Common myeloid progenitor, CD34-positive (primary cell): ENCODE data around the gene ZNF593.

Experiments
- CTCF ChIA-PET: fragments of 350-600 bp; sonication (Branson Sonifier 250); formaldehyde crosslinking; loops from one replicate; lab custom pipeline; 2021; ENCODE audit warnings: antibody characterized with exemption; lab: Charles Lee
- POLR2A ChIA-PET: fragments of 350-600 bp; sonication (Branson Sonifier 250); formaldehyde crosslinking; loops from one replicate; lab custom pipeline; 2021; ENCODE audit warnings: antibody characterized with exemption; lab: Charles Lee
- DNase-seq, 3 donors: peaks; one replicate each; pipeline versions ENCODE4 v3.0.0 to v3.0.0-alpha.2; 2013
- H3K27ac ChIP-seq, 2 experiments: 1 replicate in 1 of 2; 2 replicates in 1 of 2; pipeline ENCODE4 v1.7.0; 2013; ENCODE audit warnings: inconsistent platforms in 2 of 2, low read length in 2 of 2, mild to moderate bottlenecking in 2 of 2, low read depth in 1 of 2, moderate library complexity in 1 of 2; ENCODE audit not compliant: severe bottlenecking in 2 of 2, insufficient read depth in 1 of 2, poor library complexity in 1 of 2
- H3K27me3 ChIP-seq, 5 experiments: replicated peaks in 2 of 5; 1 replicate in 3 of 5; 2 replicates in 2 of 5; pipeline versions ENCODE4 v1.6.1 to v1.7.0; 2013; ENCODE audit warnings: low read length in 4 of 5, mild to moderate bottlenecking in 2 of 5, moderate library complexity in 2 of 5, inconsistent platforms in 1 of 5; ENCODE audit not compliant: insufficient read depth in 5 of 5, control insufficient read depth in 4 of 5
- H3K36me3 ChIP-seq, 4 experiments: 1 replicate in 2 of 4; 2 replicates in 2 of 4; pipeline versions ENCODE4 v1.6.1 to v1.7.0; 2013; ENCODE audit warnings: low read length in 3 of 4, control low read depth in 1 of 4, mild to moderate bottlenecking in 1 of 4; ENCODE audit not compliant: control insufficient read depth in 4 of 4, insufficient read depth in 4 of 4
- H3K4me1 ChIP-seq, 4 experiments: 1 replicate in 3 of 4; 2 replicates in 1 of 4; pipeline versions ENCODE4 v1.6.1 to v1.7.1; 2013; ENCODE audit warnings: low read length in 3 of 4, mild to moderate bottlenecking in 3 of 4, control low read depth in 1 of 4, inconsistent platforms in 1 of 4, moderate library complexity in 1 of 4; ENCODE audit not compliant: control insufficient read depth in 4 of 4, insufficient read depth in 4 of 4; ENCODE audit errors: control extremely low read depth in 1 of 4
- H3K4me3 ChIP-seq, 7 experiments: 1 replicate in 4 of 7; 2 replicates in 3 of 7; pipeline versions ENCODE4 v1.5.1 to v1.7.0; 2013; ENCODE audit warnings: mild to moderate bottlenecking in 7 of 7, low read length in 6 of 7, moderate library complexity in 6 of 7, inconsistent platforms in 2 of 7, low read depth in 2 of 7, control low read depth in 1 of 7; ENCODE audit not compliant: insufficient read depth in 4 of 7, control insufficient read depth in 1 of 7; ENCODE audit errors: extremely low read depth in 1 of 7
- H3K9me3 ChIP-seq, 5 experiments: 1 replicate in 4 of 5; 2 replicates in 1 of 5; pipeline versions ENCODE4 v1.6.1 to v1.7.1; 2013; ENCODE audit warnings: low read length in 4 of 5, mild to moderate bottlenecking in 2 of 5, inconsistent platforms in 1 of 5, low read depth in 1 of 5, moderate library complexity in 1 of 5; ENCODE audit not compliant: control insufficient read depth in 4 of 5, insufficient read depth in 2 of 5; ENCODE audit errors: control extremely low read depth in 1 of 5
- WGBS: methylation state at CpG from one replicate; pipeline ENCODE4 v1.1.5; 2013; ENCODE audit not compliant: insufficient coverage; 5-methylcytosine and 5-hydroxymethylcytosine counted together

Gene ZNF593

DNA sequence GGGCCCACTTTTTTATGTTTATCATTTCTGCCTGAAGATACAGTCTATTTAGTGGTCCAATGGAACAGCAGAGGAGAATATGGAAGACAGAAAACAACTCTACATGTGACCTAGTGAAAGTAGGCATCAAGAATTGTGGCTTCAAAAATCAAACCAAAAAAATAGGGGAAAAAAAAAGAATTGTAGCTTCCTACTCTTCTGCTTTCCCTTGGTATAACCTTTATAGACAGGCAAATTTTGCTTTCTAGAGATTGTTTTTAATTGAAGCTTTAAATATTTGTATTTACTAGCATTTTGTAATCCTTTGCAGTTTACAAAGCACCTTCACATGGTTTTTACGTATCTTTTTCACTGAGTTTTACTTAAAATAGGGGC lies 43.8 kb upstream of the ZNF593 start:
- peak overlapping the region; percentile 93 to 97 for H3K27ac ChIP-seq
- peaks cover 48 to 88% (median 66%) of the 10 kb centered on the region in 4 experiments for H3K4me1 ChIP-seq
- peak in 1 of 3 donors; percentile 35 for DNase-seq
- H3K4me3 ChIP-seq: peak overlapping the region in 4 of 7 experiments; percentile 44 to 71 (median 47)
- H3K36me3 ChIP-seq: peaks cover 0 to 13% (median 3%) of the 10 kb centered on the region in 4 experiments
- no CpG with 5 or more reads among the region's 1 CpG for WGBS
- no peaks in the 10 kb centered on the region for H3K27me3 ChIP-seq
- CTCF ChIA-PET: interaction anchor here (1.5 to 10.7 kb wide), 6 partner anchors 11 to 239 kb away, joined by 3 to 188 read pairs (median 10); no protein-coding TSS in a partner anchor
- no peaks in the 10 kb centered on the region for H3K9me3 ChIP-seq
- POLR2A ChIA-PET: interaction anchor here (0.7 to 1.7 kb wide), 7 partner anchors 11 to 34 kb away, joined by 3 to 14 read pairs (median 3); partner anchors contain the start of gene PDIK1L

DNA sequence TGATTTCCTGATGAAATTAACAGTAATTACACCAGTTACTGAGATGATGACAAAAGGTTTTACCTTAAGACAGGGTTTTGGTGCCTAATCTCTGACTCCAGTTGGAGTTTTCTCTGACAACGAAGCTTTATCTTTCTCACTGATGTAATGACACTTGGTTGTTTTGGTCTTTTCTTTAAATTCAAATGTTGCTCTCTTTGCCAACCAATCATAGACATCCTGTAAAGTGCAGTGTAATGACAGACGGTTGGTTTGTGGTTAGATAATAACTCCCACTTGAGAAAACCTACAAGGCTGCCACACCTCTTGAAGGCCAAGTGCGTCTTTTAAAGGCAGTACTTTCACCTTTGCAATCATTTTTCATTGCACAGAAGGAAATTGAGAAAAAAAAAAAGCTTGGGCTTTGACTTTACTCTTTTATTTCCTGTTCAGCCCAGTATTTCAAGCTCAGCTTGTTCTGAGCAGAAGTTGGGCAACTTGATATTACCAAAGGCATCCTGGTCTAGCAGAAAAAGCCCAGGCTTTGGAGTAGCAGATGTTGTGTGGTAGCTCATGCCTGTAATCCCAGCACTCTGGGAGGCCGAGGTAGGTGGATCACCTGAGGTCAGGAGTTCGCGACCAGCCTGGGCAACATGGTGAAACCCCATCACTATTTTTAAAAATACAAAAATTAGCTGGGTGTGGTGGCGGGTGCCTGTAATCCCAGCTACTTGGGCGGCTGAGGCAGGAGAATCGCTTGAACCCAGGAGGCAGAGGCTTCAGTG lies 43.2 kb upstream of the ZNF593 start:
- 47% methylated on average over 3 of the region's 9 CpGs for WGBS
- Histone ChIP-seq H3K27ac (peak overlapping the region; percentile 93 to 97), H3K9me3 (no peaks in the 10 kb centered on the region)

GRCh38 chr1:26127235-26128163 lies 42.2 kb upstream of the ZNF593 start:
- H3K27ac ChIP-seq: peak overlapping the region; percentile 93 to 97
- CTCF ChIA-PET: interaction anchor here (1.0 to 10.7 kb wide), 7 partner anchors 10 to 237 kb away, joined by 3 to 188 read pairs (median 9); no protein-coding TSS in a partner anchor

More for the DNA sequence above, 43.2 kb upstream of the ZNF593 start:
- Histone ChIP-seq H3K36me3 (peaks cover 0 to 13% (median 3%) of the 10 kb centered on the region in 4 experiments), H3K4me3 (peak overlapping the region in 5 of 7 experiments; percentile 27 to 71 (median 48)), H3K27me3 (no peaks in the 10 kb centered on the region), H3K4me1 (peaks cover 45 to 83% (median 64%) of the 10 kb centered on the region in 4 experiments)
- ChIA-PET POLR2A (interaction anchor here (0.7 to 1.7 kb wide), 8 partner anchors 11 to 33 kb away, joined by 3 to 14 read pairs (median 4); partner anchors contain the start of gene PDIK1L), CTCF (interaction anchor here (0.6 to 10.7 kb wide), 9 partner anchors 9 to 238 kb away, joined by 3 to 188 read pairs (median 7); no protein-coding TSS in a partner anchor)
- peak; percentile 92 to 99 (median 97) for DNase-seq

DNA sequence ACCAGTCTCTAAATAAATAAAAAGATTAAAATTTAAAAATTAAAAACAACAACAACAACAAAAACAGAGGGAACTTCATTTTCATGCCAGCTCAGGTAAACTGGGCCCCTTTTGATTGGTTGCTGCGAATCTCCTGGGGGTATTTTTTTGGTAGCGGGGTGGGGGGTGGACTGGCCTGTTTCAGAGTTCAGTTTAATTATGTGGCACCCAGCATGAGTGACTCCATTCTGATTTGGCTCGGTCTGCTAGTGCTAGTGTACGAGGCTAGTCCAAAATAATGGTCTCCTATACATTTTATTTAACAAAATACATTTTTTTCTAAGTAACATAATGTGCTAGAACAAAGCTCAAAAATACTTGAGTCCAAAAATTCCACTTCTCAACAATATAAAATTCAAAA lies 39.9 kb upstream of the ZNF593 start:
- peaks cover 20 to 51% (median 39%) of the 10 kb centered on the region in 4 experiments for H3K4me1 ChIP-seq
- H3K27me3 ChIP-seq: no peaks in the 10 kb centered on the region
- POLR2A ChIA-PET: no interaction called here
- H3K4me3 ChIP-seq: no peak overlapping the region
- H3K36me3 ChIP-seq: no peaks in the 10 kb centered on the region
- no peaks in the 10 kb centered on the region for H3K9me3 ChIP-seq
- no CpG with 5 or more reads among the region's 4 CpGs for WGBS
- CTCF ChIA-PET: interaction anchor here (0.7 to 10.7 kb wide), 3 partner anchors 14 to 26 kb away, joined by 3 to 188 read pairs (median 4); no protein-coding TSS in a partner anchor
- peak overlapping the region in 1 of 2 experiments; percentile 97 for H3K27ac ChIP-seq
- DNase-seq: no peak

More at GRCh38 chr1:26127235-26128163, 42.2 kb upstream of the ZNF593 start:
- Histone ChIP-seq H3K9me3 (no peaks in the 10 kb centered on the region), H3K4me3 (peak overlapping the region in 6 of 7 experiments; percentile 15 to 71 (median 46)), H3K4me1 (peaks cover 37 to 73% (median 57%) of the 10 kb centered on the region in 4 experiments), H3K27me3 (no peaks in the 10 kb centered on the region), H3K36me3 (peaks cover 0 to 6% (median 0%) of the 10 kb centered on the region in 4 experiments)
- 38% methylated on average over 6 of the region's 13 CpGs for WGBS
- DNase-seq: peak in 2 of 3 donors; percentile 56 to 65
- POLR2A ChIA-PET: interaction anchor here (0.7 to 1.7 kb wide), 5 partner anchors 10 to 92 kb away, joined by 3 to 14 read pairs (median 5); partner anchors contain the start of gene PDIK1L

DNA sequence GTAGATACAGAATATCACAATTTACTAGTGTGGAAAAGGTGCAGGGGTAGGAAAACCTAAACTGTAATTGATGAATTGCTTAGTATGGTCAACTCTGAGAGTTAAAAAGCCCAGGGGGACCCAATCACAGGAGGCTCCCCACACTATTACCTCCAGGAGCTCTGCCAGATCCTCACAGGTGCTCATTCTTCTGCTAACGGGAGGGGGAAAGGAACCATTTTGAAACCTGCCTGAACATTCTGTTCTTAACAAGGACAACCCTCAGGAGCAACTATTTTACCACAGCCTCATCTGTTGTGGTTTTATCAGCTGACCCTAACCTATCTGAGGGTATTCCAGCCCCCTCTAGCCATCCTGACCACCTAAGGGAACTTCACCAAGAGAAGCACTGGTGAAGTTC lies 39.0 kb upstream of the ZNF593 start:
- H3K27me3 ChIP-seq: no peaks in the 10 kb centered on the region
- POLR2A ChIA-PET: interaction anchor here (0.6 kb wide), 1 partner anchor 925 kb away, joined by 4 read pairs; no protein-coding TSS in a partner anchor
- H3K4me3 ChIP-seq: no peak overlapping the region
- CTCF ChIA-PET: interaction anchor here (1.3 to 10.7 kb wide), 3 partner anchors 12 to 26 kb away, joined by 3 to 188 read pairs (median 4); no protein-coding TSS in a partner anchor
- no peak overlapping the region for H3K27ac ChIP-seq
- H3K4me1 ChIP-seq: peaks cover 11 to 42% (median 33%) of the 10 kb centered on the region in 4 experiments
- WGBS: no CpG with 5 or more reads among the region's 1 CpG
- no peaks in the 10 kb centered on the region for H3K36me3 ChIP-seq
- peaks cover 0 to 1% (median 0%) of the 10 kb centered on the region in 5 experiments for H3K9me3 ChIP-seq
- DNase-seq: no peak

GRCh38 chr1:26132128-26132833 lies 37.4 kb upstream of the ZNF593 start:
- Histone ChIP-seq H3K27me3 (no peaks in the 10 kb centered on the region), H3K9me3 (peaks cover 0 to 1% (median 0%) of the 10 kb centered on the region in 5 experiments), H3K36me3 (no peaks in the 10 kb centered on the region), H3K4me1 (peaks cover 4 to 27% (median 22%) of the 10 kb centered on the region in 4 experiments), H3K27ac (no peak overlapping the region), H3K4me3 (no peak overlapping the region)
- whole genome bisulfite sequencing: 97% methylated on average over 3 of the region's 5 CpGs
- ChIA-PET POLR2A (no interaction called here), CTCF (interaction anchor here (1.3 to 2.0 kb wide), 2 partner anchors 10 to 13 kb away, joined by 4 to 11 read pairs; no protein-coding TSS in a partner anchor)
- DNase-seq: peak in 2 of 3 donors; percentile 52 to 57
